GM23338 (cell line): ENCODE results near the gene GRM8. TPM values are rescaled to one million over a fixed set of nuclear protein-coding genes. Genes with fewer than 3 reads are reported as not detected.

ENCODE experiments used
- ATAC-seq: fragments of 200-7000 bp; cut with Tn5 transposase; 3 replicates; pipeline ENCODE4 v1.9.1; 2020
- DNase-seq: peaks from one replicate; pipeline ENCODE4 v3.0.0-alpha.2; 2015; ENCODE audit warnings: low spot score
- H2AFZ ChIP-seq: fragments of 200-600 bp; sonication (generic); 2 replicates; pipeline ENCODE4 v1.8.0; 2016; ENCODE audit warnings: antibody characterized with exemption, mild to moderate bottlenecking, moderate library complexity
- H3F3A ChIP-seq: fragments of 200-600 bp; sonication (generic); replicated peaks from 2 replicates; pipeline ENCODE4 v1.8.0; 2017; ENCODE audit warnings: antibody characterized with exemption, mixed run types, low read depth
- H3K27ac ChIP-seq: fragments of 200-600 bp; sonication (generic); 2 replicates; pipeline ENCODE4 v1.6.1; 2016; ENCODE audit warnings: low read depth
- H3K27me3 ChIP-seq: fragments of 200-600 bp; sonication (generic); 2 replicates; pipeline ENCODE4 v1.8.0; 2016; ENCODE audit warnings: mild to moderate bottlenecking, mixed run types, moderate library complexity; ENCODE audit not compliant: insufficient read depth
- H3K36me3 ChIP-seq: fragments of 200-600 bp; sonication (generic); 2 replicates; pipeline ENCODE4 v1.8.0; 2016; ENCODE audit warnings: mild to moderate bottlenecking; ENCODE audit not compliant: insufficient read depth
- H3K4me1 ChIP-seq: fragments of 200-600 bp; sonication (generic); 2 replicates; pipeline ENCODE4 v1.8.0; 2016; ENCODE audit warnings: mild to moderate bottlenecking, moderate library complexity; ENCODE audit not compliant: insufficient read depth
- H3K4me2 ChIP-seq: fragments of 200-600 bp; sonication (generic); 2 replicates; pipeline ENCODE4 v1.7.1; 2017; ENCODE audit warnings: mixed run types
- H3K4me3 ChIP-seq: fragments of 200-600 bp; sonication (generic); 2 replicates; pipeline ENCODE4 v1.6.1; 2016; ENCODE audit warnings: mixed run types
- H3K79me2 ChIP-seq: fragments of 200-600 bp; sonication (generic); replicated peaks from 2 replicates; pipeline ENCODE4 v1.8.0; 2017; ENCODE audit warnings: mild to moderate bottlenecking; ENCODE audit not compliant: insufficient read depth
- H3K9me2 ChIP-seq: fragments of 200-600 bp; sonication (generic); 2 replicates; pipeline ENCODE4 v1.8.0; 2017; ENCODE audit not compliant: insufficient read depth
- H4K20me1 ChIP-seq: fragments of 200-600 bp; sonication (generic); replicated peaks from 2 replicates; pipeline ENCODE4 v1.8.0; 2017; ENCODE audit warnings: mild to moderate bottlenecking; ENCODE audit not compliant: insufficient read depth
- H3K27ac Mint-ChIP-seq: 2 replicates; pipeline ENCODE4 v1.8.0; 2020; ENCODE audit warnings: inconsistent platforms, mild to moderate bottlenecking, moderate library complexity, mixed read lengths
- H3K27me3 Mint-ChIP-seq: 3 replicates; pipeline ENCODE4 v1.8.0; 2022; ENCODE audit warnings: low read depth, mild to moderate bottlenecking, moderate library complexity, mixed read lengths, inconsistent platforms; ENCODE audit not compliant: insufficient read depth, poor library complexity
- H3K36me3 Mint-ChIP-seq: 3 replicates; pipeline ENCODE4 v1.8.0; 2021; ENCODE audit warnings: low read depth, mild to moderate bottlenecking, inconsistent platforms, moderate library complexity, mixed read lengths
- H3K4me1 Mint-ChIP-seq: 3 replicates; pipeline ENCODE4 v1.8.0; 2020; ENCODE audit warnings: mild to moderate bottlenecking, inconsistent platforms, mixed read lengths
- H3K4me3 Mint-ChIP-seq: 3 replicates; pipeline ENCODE4 v1.8.0; 2021; ENCODE audit warnings: moderate library complexity, mild to moderate bottlenecking, inconsistent platforms, mixed read lengths
- H3K9me3 Mint-ChIP-seq: 3 replicates; pipeline ENCODE4 v1.8.0; 2020; ENCODE audit warnings: moderate library complexity, mild to moderate bottlenecking, inconsistent platforms, mixed read lengths
- CREB1 ChIP-seq: fragments of 250-450 bp; sonication (Bioruptor Pico); IDR thresholded peaks from 2 replicates; pipeline ENCODE4 v1.5.0; 2020; ENCODE audit warnings: low read depth, mild to moderate bottlenecking, moderate library complexity
- ETS1 ChIP-seq: IDR thresholded peaks from 2 replicates; pipeline ENCODE4 v1.6.1; 2016; ENCODE audit warnings: antibody characterized with exemption
- EZH2phosphoT487 ChIP-seq: fragments of 200-600 bp; sonication (generic); IDR thresholded peaks from one replicate; pipeline ENCODE4 v1.8.1; 2018; ENCODE audit warnings: antibody characterized with exemption; ENCODE audit not compliant: unreplicated experiment
- NANOG ChIP-seq: IDR thresholded peaks from 2 replicates; pipeline ENCODE4 v1.6.1; 2016; ENCODE audit warnings: antibody characterized with exemption, borderline replicate concordance
- POLR2AphosphoS5 ChIP-seq: IDR thresholded peaks from 2 replicates; pipeline ENCODE4 v1.6.1; 2016; ENCODE audit warnings: antibody characterized with exemption, low read depth
- ZNF114 ChIP-seq: fragments of 250-450 bp; sonication (Bioruptor Pico); IDR thresholded peaks from 2 replicates; pipeline ENCODE4 v1.5.0; 2020; ENCODE audit warnings: mild to moderate bottlenecking, moderate library complexity
- ZNF331 ChIP-seq: fragments of 250-450 bp; sonication (Bioruptor Pico); IDR thresholded peaks from 2 replicates; pipeline ENCODE4 v1.5.0; 2020; ENCODE audit warnings: low read depth, mild to moderate bottlenecking, moderate library complexity
- polyA plus RNA-seq: library from polyadenylated mRNA; unstranded; fragments of >200 nt; fragmentation: Nextera tagmentation; extraction: Ambion mirVana; gene quantifications from 2 replicates; pipeline ENCODE4 v1.2.1, GENCODE V29; 2016
- total RNA-seq: library from RNA; depleted of rRNA; stranded (reverse); fragments of >200 nt; shearing (Covaris generic); gene quantifications from 2 replicates; pipeline ENCODE4 v1.2.3, GENCODE V29; 2014
- TF ChIP-seq, protein P1 (sequence below): IDR thresholded peaks from one replicate; pipeline ENCODE4 v1.6.1; 2018; ENCODE audit warnings: antibody characterized with exemption; ENCODE audit not compliant: unreplicated experiment
- TF ChIP-seq, protein P2 (sequence below), 2 experiments: fragments of 200-600 bp in 1 of 2; sonication (generic) in 1 of 2; conservative IDR thresholded peaks; 2 replicates each; pipeline versions ENCODE4 v1.5.1 to v1.6.1; 2016 to 2017; ENCODE audit warnings: antibody characterized with exemption in 2 of 2, low read depth in 2 of 2, mild to moderate bottlenecking in 2 of 2, moderate library complexity in 1 of 2

GRM8 gene
- total and polyA plus RNA-seq, 2 experiments from 2014 or later = 1.9 to 6.6 TPM

DNA sequence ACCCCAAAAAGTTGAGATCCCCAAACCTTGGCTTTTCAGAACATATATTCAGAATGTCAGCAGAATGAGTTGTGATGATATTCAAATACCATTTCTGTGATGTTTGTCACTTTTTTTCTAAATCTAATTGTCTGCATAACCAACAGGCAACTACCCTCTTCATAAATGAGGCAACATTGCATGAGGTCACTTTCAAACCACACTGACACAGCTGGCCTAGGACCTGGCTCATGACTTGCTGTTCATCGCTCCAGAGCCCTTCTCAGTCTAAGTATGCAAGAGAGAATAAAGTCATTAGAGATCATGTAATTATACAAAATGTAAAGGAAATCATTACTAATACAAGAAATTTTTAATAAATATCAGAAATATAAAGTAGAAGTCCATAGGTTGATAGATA is 681.9 kb downstream of the GRM8 start (continued):
- TF ChIP-seq, protein P1, sequence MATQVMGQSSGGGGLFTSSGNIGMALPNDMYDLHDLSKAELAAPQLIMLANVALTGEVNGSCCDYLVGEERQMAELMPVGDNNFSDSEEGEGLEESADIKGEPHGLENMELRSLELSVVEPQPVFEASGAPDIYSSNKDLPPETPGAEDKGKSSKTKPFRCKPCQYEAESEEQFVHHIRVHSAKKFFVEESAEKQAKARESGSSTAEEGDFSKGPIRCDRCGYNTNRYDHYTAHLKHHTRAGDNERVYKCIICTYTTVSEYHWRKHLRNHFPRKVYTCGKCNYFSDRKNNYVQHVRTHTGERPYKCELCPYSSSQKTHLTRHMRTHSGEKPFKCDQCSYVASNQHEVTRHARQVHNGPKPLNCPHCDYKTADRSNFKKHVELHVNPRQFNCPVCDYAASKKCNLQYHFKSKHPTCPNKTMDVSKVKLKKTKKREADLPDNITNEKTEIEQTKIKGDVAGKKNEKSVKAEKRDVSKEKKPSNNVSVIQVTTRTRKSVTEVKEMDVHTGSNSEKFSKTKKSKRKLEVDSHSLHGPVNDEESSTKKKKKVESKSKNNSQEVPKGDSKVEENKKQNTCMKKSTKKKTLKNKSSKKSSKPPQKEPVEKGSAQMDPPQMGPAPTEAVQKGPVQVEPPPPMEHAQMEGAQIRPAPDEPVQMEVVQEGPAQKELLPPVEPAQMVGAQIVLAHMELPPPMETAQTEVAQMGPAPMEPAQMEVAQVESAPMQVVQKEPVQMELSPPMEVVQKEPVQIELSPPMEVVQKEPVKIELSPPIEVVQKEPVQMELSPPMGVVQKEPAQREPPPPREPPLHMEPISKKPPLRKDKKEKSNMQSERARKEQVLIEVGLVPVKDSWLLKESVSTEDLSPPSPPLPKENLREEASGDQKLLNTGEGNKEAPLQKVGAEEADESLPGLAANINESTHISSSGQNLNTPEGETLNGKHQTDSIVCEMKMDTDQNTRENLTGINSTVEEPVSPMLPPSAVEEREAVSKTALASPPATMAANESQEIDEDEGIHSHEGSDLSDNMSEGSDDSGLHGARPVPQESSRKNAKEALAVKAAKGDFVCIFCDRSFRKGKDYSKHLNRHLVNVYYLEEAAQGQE = no peak
- no peak for TF ChIP-seq POLR2AphosphoS5
- no peak for TF ChIP-seq NANOG

GRCh38 chr7:126569402-126569801 is 683.3 kb downstream of the GRM8 start:
- Histone ChIP-seq H3K79me2 (no peaks in the 10 kb centered on the region), H3K36me3 (no peaks in the 10 kb centered on the region), H4K20me1 (no peaks in the 10 kb centered on the region), H3K27ac (no peak overlapping the region), H3K27me3 (no peaks in the 10 kb centered on the region), H3K4me3 (no peak overlapping the region), H3K4me2 (no peak overlapping the region), H3K4me1 (no peaks in the 10 kb centered on the region), H3F3A (no peaks in the 10 kb centered on the region), H2AFZ (no peak overlapping the region), H3K9me2 (peaks cover 7% of the 10 kb centered on the region)
- no peak overlapping the region for H3K4me3 Mint-ChIP-seq
- H3K27ac Mint-ChIP-seq = no peak overlapping the region
- ATAC-seq = no peak
- H3K36me3 Mint-ChIP-seq = no peaks in the 10 kb centered on the region
- H3K9me3 Mint-ChIP-seq = no peaks in the 10 kb centered on the region
- H3K4me1 Mint-ChIP-seq = peaks cover 2% of the 10 kb centered on the region; the same call in 1 of the 3 replicates
- DNase-seq = no peak
- no peaks in the 10 kb centered on the region for H3K27me3 Mint-ChIP-seq
- TF ChIP-seq EZH2phosphoT487 (no peak), ZNF331 (CRISPR knock-in tag) (no peak), ZNF114 (CRISPR knock-in tag) (no peak), NANOG (no peak), ETS1 (no peak), CREB1 (CRISPR knock-in tag) (no peak), POLR2AphosphoS5 (no peak)
- TF ChIP-seq, protein P1 = no peak
- TF ChIP-seq, protein P2, sequence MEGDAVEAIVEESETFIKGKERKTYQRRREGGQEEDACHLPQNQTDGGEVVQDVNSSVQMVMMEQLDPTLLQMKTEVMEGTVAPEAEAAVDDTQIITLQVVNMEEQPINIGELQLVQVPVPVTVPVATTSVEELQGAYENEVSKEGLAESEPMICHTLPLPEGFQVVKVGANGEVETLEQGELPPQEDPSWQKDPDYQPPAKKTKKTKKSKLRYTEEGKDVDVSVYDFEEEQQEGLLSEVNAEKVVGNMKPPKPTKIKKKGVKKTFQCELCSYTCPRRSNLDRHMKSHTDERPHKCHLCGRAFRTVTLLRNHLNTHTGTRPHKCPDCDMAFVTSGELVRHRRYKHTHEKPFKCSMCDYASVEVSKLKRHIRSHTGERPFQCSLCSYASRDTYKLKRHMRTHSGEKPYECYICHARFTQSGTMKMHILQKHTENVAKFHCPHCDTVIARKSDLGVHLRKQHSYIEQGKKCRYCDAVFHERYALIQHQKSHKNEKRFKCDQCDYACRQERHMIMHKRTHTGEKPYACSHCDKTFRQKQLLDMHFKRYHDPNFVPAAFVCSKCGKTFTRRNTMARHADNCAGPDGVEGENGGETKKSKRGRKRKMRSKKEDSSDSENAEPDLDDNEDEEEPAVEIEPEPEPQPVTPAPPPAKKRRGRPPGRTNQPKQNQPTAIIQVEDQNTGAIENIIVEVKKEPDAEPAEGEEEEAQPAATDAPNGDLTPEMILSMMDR (conservative IDR thresholded peaks at IDR 0.05; ENCODE audit: low read depth in 2 of 2) = no peak
